ENCODE measurements around the gene DUSP11.
"Not testable (repeated sequence)": the region's sequence is repeated elsewhere in the genome, so short reads cannot be mapped to it uniquely, and the experiment has no call there.

DUSP11 gene

GRCh38 chr2:73770725-73771124 is 9.2 kb downstream of the DUSP11 start:
- DNase-seq = no peak

DNA sequence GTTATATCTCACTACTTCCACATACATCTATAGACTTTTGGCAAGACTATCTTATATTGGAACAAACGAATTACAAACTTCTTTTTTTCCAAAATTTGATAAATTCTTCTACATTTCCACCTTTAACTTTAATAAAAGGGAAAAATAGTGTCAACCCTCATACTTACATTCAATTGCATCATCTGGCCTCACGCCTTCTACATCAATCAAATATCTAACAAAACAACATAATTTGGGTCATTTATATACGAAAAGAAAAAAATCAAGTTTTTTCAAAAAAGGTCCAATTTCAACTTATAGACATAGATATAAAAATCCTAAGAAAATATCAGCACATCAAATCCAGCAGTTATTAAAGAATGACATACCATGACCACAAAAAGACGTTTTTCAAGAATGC is 12.9 kb downstream of the DUSP11 start:
- DNase-seq = no peak

DNA sequence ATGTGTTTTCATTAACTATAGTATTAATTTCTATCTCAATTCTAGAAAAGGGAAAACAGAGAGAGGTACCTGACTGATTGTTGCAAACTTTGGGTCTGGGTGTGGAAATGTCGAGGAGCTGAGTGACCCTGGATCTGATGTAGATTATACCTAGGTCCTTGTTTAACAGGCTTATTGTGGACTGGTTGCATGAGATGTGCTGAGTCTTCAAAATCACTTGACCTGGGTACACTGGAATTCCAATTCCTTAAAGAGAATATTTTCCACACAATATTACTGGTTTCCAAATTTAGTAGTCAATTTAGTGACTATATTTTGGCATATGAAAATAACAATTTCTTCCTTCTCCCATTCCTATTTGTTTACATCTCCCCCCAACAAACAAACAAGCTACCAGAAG is 13.6 kb downstream of the DUSP11 start:
- no peak for DNase-seq

DNA sequence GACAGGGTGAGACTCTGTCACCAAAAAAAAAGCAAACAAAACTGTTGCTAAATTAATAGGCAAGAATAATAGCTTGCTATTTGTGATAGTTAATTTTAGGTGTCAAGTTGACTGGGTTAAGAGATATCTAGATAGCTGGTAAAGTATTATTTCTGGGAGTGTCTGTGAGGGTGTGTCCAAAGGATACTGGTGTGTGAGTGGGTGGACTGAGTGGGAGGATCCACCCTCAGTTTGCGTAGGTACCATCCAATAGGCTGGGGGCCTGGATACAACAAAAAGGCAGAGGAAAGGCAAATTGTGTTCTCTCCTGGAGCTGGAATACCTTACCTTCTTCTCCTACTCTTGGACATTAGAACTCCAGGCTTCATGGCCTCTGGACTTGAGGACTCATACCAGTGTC is 15.0 kb downstream of the DUSP11 start:
- no peak for DNase-seq

GRCh38 chr2:73762571-73762970 is 17.3 kb downstream of the DUSP11 start:
- DNase-seq = no peak

DNA sequence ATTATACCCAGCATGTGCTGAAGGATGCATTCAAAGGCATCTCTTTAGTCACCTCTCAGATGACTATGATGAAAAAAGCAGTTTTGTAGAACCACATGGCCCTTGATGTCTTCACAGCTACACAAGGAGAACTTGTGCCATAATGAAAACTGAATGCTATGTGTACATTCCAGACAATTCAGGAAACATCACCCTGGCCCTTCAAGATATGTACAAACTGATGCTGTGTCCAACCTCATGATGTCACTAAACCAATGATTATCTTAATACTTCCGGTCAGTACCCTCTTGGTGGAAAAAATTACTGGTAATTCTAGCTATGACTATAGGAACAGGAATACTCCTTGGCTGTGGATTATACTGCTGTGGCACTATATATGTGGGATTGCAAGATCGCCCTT is 20.0 kb downstream of the DUSP11 start:
- DNase-seq = no peak

GRCh38 chr2:73759285-73759764 is 20.6 kb downstream of the DUSP11 start:
- DNase-seq = no peak

- DNase-seq = not testable (repeated sequence)
Observed at GRCh38 chr2:73754332-73754731, 25.6 kb downstream of the DUSP11 start.

GRCh38 chr2:73749314-73749713 is 30.6 kb downstream of the DUSP11 start:
- no peak for DNase-seq

- no peak for DNase-seq
Observed at GRCh38 chr2:73746877-73747208, 33.1 kb downstream of the DUSP11 start.

DNA sequence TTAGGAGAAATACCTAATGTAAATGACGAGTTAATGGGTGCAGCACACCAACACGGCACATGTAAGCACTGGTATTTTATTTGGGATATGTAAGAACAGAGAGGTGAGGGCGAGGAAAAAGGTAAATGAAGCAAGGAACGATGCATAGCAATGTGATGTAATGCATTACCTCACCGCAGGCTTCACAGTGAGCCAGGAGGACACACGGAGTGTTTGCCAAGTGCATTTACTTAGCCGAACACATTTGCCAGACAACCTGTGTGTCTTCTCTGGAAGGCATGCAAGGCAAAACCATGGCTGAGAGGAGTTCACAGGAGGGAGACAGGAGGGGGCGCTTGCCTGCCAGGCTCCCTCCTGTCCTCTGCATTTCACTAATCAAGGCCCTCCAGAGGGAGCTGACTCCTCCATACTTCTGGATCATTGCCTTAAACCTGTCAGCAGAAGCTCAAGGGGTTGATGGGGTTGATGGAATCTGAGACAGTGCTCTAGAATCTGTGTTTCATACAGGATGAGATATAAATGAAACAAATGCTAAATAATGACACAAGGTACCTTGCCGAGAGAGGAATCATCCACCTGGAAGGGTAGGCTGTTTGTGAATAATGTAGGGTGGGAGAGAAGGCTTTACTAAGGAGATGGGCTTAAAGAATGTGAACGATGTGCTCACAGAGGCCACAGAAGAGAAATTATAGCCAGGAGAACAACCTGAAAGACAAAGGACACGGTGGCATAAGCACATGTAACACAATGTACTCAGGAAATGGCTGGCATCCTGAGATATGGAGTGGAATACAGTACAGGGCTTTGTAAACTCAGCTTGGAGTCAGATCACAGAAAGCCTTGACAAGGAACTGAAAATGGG is 33.7 kb downstream of the DUSP11 start:
- no peak for DNase-seq

DNA sequence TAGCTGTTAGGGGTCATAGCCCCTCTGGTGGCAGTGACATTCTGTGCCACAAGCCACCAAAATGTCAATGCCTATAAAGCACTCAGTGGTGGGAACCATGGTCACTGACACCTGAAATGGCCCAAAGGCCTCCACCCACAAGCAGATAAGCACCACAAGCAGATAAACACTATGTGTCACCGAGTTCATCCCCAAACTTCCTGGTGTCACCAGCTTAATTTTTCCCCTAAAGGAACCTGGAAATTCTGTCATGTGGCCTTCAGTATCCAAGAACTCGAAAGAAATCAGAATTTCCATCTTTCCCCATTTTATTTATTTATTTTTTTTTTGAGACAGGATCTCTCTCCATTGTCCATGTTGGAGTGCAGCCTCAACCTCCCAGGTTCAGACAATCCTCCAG is 39.1 kb downstream of the DUSP11 start:
- no peak for DNase-seq

DNA sequence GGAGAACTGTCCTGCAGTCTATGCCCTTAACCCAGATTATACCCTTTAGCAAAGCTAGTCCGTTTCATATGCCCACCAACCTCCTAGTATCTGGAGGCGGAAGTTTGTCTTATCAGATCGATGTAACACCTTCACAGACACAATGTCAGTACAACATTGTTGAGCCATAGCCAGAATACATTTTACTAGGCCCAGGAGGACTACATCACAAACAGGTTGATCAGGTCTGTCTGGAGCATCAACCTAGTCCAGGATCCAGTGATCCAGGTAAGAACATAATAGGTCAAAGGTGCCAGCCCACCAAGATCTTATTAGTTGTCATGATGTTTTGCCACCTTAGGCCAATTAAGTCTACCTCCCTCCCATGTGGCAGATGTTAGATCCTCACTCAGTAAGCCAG is 40.8 kb downstream of the DUSP11 start:
- DNase-seq = no peak

DNA sequence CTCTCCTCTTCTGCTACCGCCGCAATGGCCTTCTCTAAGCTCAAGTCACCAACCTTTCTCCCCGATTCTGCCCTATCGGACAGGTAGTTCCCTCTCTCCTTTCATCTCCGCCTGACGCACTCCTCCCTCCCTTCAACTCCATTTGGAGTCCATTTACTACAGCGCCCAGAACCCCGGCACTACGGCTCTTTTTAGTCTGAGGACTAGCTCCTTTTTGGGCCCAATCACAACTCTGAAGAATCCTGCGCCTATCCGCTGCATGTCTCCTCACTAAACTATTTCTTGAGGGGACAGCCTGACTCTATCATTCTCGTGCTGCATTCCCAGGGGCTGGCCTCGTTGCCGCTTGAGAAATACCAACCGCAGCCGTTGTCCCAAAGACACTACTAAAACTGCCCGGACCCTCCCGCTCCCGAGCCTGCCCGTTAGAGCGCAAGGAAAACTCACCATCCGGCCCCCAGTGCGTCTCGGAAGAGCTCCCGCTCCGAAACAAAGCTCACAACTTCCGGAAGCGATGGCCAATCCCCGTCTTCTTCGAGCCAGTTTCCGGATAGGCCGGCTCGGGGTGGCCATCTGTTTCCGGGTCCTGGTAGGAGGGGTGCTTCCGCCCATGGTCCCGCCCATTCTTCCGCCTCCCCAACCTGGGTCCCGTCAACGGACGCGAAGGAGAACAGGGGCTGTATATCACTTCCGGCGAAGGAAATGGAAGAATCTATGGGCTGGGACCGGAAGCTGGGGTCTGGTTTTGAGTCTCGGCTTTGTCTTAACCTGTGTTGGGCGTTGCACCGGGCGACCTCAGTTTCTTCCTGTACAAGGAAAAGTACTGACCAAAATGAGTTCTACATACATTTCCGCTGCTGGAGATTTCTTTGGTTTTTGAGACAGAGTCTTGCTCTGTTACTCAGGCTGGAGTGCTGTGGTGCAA is 42.8 kb downstream of the DUSP11 start, which contains the start of gene TPRKB:
TPRKB (minus strand) TSS at position 491 of the 925 bp plus-strand sequence. CDS start 2,776 bp downstream, outside the sequence.
- peak; percentile 96 to 97 for DNase-seq

DNA sequence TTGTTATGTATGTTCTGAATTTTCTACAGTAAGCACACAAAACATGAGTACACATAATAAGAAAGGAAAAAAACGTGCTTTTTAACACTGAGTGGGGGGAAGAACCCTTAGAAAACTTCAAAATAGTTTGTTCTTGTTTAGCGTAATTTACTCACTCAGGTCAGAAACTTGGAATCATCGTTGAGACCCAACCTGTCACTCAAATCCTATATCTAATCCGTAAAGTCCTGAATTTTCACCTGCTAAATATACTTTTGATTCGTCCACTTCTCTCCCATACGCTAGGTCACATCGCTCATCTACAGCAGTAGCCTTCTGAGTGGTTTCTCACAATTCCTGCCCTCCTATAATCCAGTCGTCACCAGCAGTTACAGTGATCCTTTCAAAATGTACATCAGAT is 43.5 kb downstream of the DUSP11 start:
- no peak for DNase-seq

GRCh38 chr2:73730810-73731209 is 49.1 kb downstream of the DUSP11 start:
- no peak for DNase-seq

DNA sequence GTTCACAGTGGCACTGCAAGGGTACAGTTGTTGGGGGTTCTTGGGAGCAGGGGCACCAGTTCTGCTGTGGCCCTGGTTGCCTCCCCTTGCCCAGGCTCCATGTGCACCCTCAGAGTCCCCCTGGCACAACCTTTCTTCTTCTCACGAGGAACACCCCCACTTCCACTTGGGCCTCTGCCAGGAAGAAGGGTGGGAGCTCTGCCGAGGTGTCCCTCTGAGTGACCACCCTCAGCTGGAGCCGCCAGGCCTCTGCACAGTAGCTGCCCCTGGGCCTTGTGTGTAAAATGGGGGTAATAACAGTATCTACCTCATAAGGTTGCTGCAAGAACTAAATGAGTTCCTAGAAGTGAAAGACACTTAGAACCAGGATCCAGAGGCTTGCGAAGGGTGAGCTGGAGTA is 51.2 kb downstream of the DUSP11 start:
- DNase-seq = no peak

GRCh38 chr2:73728043-73728442 is 51.9 kb downstream of the DUSP11 start:
- no peak for DNase-seq

DNA sequence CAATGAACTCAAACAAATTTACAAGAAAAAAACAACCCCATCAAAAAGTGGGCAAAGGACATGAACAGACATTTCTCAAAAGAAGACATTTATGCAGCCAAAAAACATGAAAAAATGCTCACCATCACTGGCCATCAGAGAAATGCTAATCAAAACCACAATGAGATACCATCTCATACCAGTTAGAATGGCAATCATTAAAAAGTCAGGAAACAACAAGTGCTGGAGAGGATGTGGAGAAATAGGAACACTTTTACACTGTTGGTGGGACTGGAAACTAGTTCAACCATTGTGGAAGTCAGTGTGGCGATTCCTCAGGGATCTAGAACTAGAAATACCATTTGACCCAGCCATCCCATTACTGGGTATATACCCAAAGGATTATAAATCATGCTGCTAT is 53.2 kb downstream of the DUSP11 start:
- DNase-seq = not testable (repeated sequence)

DNA sequence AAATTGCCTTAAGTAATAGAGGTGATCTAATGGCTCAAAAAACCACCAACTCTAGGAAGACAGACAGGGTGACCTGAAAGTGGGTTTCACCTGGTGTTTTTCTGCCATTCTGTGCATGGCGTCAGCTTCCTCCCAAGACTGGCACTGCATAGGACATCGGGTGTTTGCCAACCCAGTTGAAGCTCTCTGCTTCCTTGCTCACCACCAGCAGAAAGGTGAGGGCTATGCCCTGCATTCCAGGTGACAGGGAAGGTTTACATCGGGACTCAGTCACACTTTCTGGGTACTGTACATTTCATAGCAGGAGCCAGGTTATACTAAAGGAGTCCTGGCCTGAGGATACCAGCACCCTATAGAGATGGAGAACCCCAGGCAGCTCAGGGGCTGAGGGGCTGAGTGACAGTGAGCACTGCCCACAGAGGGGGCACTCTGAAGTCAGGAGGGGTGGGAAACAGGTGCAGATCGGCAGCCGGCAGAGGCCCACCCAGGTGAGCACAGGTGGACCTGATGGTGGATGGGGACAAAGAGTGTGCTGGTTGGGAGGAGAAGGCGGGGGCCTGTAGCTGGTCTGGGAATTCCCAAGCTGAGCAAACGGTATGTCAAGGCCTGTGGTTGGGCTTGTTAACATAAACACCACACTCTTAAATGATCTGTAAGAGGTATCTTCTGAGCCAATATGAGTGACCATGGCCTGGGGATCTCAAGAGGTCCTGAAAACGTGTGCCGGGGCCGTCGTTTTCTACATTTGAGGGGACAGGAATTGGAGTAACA is 60.9 kb downstream of the DUSP11 start:
- DNase-seq = no peak

GRCh38 chr2:73718421-73718820 is 61.5 kb downstream of the DUSP11 start:
- no peak for DNase-seq

DNA sequence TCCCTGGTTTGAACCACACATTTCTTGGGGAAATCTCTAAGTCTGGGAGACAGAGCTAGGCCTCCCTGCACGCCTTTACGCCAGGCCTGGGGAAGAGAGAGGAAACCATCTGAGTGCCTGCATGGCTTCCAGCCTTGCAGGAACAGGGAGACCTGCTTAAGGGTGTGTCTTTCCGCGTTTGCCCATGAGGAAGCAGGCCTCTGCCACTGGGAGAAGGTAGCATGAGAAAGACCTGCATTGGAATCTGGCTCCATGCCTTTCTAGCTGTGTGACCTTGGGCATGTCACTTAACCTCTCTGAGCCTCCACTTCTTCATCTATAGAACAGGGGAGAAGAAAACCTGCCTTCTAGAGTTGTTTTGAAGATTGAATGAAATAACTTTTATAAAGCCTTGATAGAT is 62.2 kb downstream of the DUSP11 start:
- DNase-seq = not testable (repeated sequence)

DNA sequence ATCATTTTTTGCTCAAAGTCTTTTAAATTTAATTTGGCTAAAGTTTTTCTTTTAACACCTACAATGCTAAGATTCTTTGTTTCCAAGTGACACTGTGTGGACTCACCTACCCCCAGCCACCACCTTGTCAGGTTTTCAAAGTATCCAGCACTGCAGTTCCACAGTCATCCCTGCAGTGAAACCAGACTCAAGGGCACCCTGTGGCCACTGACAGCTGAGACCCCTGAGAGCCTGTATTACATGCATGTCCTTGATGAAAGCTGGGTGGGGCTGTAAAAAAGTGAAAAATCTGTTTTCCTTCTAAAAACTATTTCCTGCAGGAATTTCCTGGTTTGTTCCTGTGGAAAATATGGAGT is 62.7 kb downstream of the DUSP11 start:
- no peak for DNase-seq
